OCI-LY7 (cell line): Measurements from ENCODE around the gene B3GLCT.

Experiments used
- CTCF ChIP-seq: fragments of 200-600 bp; sonication (generic); conservative IDR thresholded peaks from 2 replicates; pipeline ENCODE4 v1.5.1; 2014; ENCODE audit warnings: mild to moderate bottlenecking, antibody characterized with exemption, low read length, moderate library complexity, mixed read lengths
- EZH2phosphoT487 ChIP-seq: fragments of 200-600 bp; sonication (generic); IDR thresholded peaks from 2 replicates; pipeline ENCODE4 v1.6.1; 2018; ENCODE audit warnings: low read depth, borderline replicate concordance, mild to moderate bottlenecking, mixed run types, antibody characterized with exemption, low read length, moderate library complexity, mixed read lengths

DNA sequence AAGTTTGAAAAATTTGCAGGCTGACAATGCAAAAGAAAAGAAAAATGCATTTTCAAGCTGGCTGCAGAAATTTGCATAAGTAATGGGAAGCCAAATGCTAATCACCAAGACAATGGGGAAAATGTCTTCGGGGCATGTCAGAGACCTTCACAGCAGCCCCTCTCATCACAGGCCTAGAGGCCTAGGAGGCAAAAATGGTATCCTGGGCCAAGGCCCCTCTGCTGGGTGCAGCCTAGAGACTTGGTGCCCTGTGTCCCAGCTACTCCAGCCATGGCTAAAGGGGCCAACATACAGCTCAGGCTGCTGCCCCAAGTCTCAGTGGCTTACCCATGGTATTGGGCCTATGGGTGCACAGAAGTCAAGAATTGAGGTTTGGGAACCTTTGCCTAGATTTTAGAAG lies 155.2 kb downstream of the B3GLCT start:
- TF ChIP-seq CTCF (no peak), EZH2phosphoT487 (no peak)
